HL-60 (cell line): ENCODE results near the gene LRRC49.
"Not testable (repeated sequence)": the region's sequence is repeated elsewhere in the genome, so short reads cannot be mapped to it uniquely, and the experiment has no call there.

Source experiments
- POLR2AphosphoS5 ChIP-seq: IDR thresholded peaks from 2 replicates; pipeline ENCODE4 v1.6.1; 2012; ENCODE audit warnings: low read depth
- SPI1 ChIP-seq: IDR thresholded peaks from 2 replicates; pipeline ENCODE4 v1.6.1; 2012; ENCODE audit warnings: low read depth, mild to moderate bottlenecking, borderline replicate concordance
- TF ChIP-seq, protein P1 (sequence below): IDR thresholded peaks from one replicate; pipeline ENCODE4 v1.5.1; 2011; ENCODE audit warnings: low read length, control low read depth, inconsistent platforms; ENCODE audit not compliant: insufficient read depth

GRCh38 chr15:70871490-70871889 lies 21.1 kb upstream of the LRRC49 start:
- TF ChIP-seq POLR2AphosphoS5, SPI1: not testable (repeated sequence)
- TF ChIP-seq, protein P1, sequence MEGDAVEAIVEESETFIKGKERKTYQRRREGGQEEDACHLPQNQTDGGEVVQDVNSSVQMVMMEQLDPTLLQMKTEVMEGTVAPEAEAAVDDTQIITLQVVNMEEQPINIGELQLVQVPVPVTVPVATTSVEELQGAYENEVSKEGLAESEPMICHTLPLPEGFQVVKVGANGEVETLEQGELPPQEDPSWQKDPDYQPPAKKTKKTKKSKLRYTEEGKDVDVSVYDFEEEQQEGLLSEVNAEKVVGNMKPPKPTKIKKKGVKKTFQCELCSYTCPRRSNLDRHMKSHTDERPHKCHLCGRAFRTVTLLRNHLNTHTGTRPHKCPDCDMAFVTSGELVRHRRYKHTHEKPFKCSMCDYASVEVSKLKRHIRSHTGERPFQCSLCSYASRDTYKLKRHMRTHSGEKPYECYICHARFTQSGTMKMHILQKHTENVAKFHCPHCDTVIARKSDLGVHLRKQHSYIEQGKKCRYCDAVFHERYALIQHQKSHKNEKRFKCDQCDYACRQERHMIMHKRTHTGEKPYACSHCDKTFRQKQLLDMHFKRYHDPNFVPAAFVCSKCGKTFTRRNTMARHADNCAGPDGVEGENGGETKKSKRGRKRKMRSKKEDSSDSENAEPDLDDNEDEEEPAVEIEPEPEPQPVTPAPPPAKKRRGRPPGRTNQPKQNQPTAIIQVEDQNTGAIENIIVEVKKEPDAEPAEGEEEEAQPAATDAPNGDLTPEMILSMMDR, result not testable (repeated sequence)
